ENCODE data around the gene SLAMF9.
"Not testable (repeated sequence)": the region's sequence is repeated elsewhere in the genome, so short reads cannot be mapped to it uniquely, and the experiment has no call there.

- TF ChIP-seq CTCF (IDR thresholded peaks at IDR 0.05; ENCODE audit: low read depth, low read length, missing input control); MAX (IDR thresholded peaks at IDR 0.05); TAF1 (conservative IDR thresholded peaks at IDR 0.05); ZBTB33 (IDR thresholded peaks at IDR 0.05); EGR1 (IDR thresholded peaks at IDR 0.05; ENCODE audit: low read depth in 2 of 2); HNF4A (conservative IDR thresholded peaks at IDR 0.05); GABPA (IDR thresholded peaks at IDR 0.05 in 1 of 2, conservative IDR thresholded peaks at IDR 0.05 in 1 of 2); FOXA1 (IDR thresholded peaks at IDR 0.05); RXRA (IDR thresholded peaks at IDR 0.05); RAD21 (IDR thresholded peaks at IDR 0.05); HNF4G (IDR thresholded peaks at IDR 0.05); NR2F2 (IDR thresholded peaks at IDR 0.05): not testable (repeated sequence)
Measured at GRCh38 chr1:159904036-159904435, 50.0 kb downstream of the SLAMF9 start.

All from liver (tissue), 3 donors.